D341Med (cell line): Measurements from ENCODE around the gene ADAMTS7.
"Not testable (repeated sequence)": the region's sequence is repeated elsewhere in the genome, so short reads cannot be mapped to it uniquely, and the experiment has no call there.

ENCODE experiments used
- DNase-seq: peaks from one replicate; pipeline ENCODE4 v3.0.0; 2012; ENCODE audit warnings: low spot score

Gene ADAMTS7

GRCh38 chr15:78753751-78754535, 57.3 kb downstream of the ADAMTS7 start:
- DNase-seq: not testable (repeated sequence)

GRCh38 chr15:78753359-78753659, 58.0 kb downstream of the ADAMTS7 start:
- not testable (repeated sequence) for DNase-seq

DNA sequence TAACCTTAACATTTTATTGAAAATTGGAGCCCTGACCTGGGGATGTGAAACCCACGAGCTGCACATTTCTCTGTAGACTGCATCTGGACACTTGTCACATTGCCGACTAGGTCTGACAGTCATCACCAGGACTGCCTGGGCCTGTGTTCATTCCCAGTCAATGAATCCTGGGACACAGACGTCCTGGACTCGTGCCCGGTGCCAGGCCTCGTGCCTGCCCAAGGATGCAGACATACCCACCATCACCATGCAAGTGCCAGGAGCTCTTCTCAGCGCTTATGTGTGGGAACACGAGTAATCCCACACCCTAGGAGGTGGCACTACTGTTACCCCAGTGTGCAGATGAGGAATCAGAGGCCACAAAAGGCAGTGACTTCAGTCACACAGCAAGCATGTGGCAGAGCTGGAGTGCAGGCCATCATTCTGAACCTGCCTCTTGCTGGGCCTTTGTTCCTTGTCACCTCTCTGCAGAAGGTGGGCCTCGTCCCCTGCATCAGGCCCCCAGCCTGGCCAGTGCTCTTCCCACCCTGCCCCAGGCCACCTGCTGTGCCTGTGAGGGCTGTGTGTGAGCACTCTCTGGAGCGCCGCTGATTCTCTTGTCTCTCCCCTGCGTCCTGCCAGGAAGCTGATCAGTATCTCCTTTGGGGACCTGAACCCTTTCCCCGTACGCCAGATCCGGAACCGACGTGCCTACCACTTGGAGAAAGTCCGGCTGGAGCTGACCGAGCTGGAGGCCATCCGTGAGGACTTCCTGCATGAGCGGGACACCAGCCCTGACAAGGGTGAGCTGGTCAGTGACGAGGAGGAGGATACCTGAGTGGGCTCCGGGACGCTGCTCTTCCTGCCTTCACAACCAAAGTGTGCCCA, 58.5 kb downstream of the ADAMTS7 start:
- DNase-seq: no peak

DNA sequence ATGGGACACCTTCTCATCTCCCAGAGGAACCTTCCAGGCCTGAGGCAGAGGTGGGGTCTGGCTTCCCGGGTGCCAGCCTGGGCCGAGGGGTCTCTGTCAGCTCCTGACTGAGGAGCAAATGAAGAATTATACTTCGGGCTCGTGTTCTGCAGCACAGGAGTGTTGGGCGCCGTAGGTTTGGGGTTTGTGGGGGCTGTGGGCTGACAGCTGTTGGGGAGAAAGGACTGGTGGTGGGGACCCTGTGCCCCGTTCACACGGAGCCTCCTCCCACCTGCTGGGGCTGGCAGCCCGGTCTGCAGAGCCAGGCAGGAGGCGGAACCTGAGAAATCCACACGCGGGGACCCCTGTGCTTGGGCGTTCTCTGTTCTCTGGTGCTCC, 59.7 kb downstream of the ADAMTS7 start:
- no peak for DNase-seq

DNA sequence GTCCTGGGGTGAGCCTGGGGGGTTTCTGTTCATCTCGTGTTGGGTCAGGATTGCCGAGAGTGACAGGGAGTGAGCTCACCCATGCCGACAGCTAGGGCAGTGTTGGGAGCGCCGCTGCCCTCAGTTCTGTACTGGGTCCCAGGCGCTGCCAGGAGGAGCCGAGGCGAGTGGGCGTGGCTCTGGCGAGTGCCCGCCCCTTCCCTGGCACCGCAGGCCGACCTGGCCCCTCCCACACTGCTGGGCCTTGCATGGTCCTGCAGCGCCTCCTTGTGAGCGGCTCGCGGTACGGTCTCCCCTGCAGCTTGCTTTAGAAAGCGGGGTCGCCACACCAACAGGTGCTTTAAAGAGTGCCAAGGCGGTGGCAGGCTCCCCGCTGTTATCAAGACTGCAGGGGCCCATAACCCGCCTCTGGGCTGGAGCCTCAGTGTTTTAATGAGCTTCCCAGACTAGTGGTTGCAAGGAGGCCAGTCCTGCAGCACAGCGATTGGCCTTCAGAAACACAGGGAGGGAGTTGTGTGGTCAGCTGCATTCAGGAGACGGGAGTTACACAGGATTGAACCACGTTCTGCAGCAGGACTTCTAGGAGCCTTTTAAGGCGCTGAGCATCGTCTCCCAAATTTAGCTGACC, 60.2 kb downstream of the ADAMTS7 start:
- peak; percentile 95 for DNase-seq

- no peak for DNase-seq
Observed at GRCh38 chr15:78750566-78750965, 60.7 kb downstream of the ADAMTS7 start.

GRCh38 chr15:78749831-78750230, 61.4 kb downstream of the ADAMTS7 start:
- no peak for DNase-seq

GRCh38 chr15:78747877-78748276, 63.4 kb downstream of the ADAMTS7 start:
- DNase-seq: not testable (repeated sequence)

GRCh38 chr15:78741674-78742073, 69.6 kb downstream of the ADAMTS7 start:
- DNase-seq: not testable (repeated sequence)

- no peak for DNase-seq
Observed at GRCh38 chr15:78740904-78741274, 70.4 kb downstream of the ADAMTS7 start.

DNA sequence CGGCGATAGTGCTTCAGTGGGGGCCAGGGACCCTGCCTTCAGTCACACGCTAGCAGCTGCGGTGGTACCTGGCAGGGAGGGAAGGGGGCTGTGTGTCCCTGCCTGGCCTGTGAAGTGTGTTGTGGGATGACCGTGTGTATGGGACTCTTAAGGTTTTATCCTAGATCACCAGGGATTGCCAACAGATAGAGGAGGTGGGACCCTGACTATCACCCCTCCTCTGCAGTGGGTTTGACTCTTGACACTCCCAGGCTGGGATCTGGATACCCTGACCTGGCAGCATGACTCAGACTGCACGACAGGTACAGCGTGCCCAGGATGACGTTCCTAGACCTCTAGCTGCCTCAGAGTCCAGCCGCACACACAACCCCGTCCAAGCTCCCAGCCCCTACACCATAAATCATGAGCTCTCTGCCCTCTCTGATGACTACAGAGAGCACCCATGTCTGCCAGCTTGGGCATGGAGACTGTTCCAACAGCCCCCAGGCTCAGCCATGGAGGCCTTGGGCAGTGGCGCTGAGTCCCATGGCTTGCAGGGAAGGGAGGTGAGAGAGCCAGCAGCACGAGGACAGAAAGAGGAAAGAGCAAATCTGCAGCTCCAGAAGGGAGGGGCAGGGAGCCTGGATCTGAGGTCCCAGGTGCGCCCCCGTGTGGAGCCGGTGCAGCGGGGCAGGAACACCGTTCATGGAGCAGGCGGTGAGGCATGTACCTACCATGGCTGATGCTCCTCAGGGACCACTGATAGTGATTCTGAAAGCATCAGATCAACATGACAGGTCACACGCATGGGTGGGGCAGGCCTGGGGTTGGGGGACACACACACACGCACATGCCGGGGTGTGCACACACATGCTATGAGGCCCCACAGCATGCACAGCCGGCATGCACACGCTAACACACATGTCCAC, 71.0 kb downstream of the ADAMTS7 start:
- DNase-seq: peak; percentile 68

- no peak for DNase-seq
Observed at GRCh38 chr15:78739206-78739605, 72.1 kb downstream of the ADAMTS7 start.

GRCh38 chr15:78737931-78738558, 73.2 kb downstream of the ADAMTS7 start:
- DNase-seq: not testable (repeated sequence)

DNA sequence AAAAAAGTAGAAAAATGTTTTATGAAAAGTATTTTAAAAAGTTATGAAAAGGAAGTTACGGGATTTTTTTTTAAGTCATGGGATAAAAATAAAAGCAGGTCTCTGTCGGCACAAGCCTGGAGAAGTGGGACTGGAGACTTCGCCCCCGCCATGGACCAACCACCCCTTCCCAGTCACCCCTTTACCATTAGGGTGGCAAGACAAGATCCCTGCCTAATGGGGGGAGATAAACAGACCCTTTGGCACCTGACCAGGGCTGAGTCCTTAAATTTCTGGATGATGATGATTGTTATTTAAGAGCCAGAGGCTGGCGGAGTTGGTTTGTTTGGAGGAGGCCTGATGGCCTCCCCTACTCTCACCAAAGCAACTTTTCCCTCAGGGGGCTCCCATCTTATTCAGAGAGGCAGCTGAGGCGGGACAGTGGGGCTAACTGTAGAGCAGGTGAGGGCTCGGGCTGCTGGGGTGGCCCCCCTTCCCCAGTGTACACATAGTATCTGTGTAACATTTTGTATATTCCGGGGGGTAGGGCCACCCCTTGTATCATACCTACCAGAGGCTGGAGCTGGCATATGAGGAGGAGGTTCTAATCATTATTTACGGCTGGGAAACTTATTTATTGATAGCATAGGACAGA, 74.0 kb downstream of the ADAMTS7 start:
- DNase-seq: no peak

GRCh38 chr15:78736286-78736685, 75.0 kb downstream of the ADAMTS7 start:
- not testable (repeated sequence) for DNase-seq

DNA sequence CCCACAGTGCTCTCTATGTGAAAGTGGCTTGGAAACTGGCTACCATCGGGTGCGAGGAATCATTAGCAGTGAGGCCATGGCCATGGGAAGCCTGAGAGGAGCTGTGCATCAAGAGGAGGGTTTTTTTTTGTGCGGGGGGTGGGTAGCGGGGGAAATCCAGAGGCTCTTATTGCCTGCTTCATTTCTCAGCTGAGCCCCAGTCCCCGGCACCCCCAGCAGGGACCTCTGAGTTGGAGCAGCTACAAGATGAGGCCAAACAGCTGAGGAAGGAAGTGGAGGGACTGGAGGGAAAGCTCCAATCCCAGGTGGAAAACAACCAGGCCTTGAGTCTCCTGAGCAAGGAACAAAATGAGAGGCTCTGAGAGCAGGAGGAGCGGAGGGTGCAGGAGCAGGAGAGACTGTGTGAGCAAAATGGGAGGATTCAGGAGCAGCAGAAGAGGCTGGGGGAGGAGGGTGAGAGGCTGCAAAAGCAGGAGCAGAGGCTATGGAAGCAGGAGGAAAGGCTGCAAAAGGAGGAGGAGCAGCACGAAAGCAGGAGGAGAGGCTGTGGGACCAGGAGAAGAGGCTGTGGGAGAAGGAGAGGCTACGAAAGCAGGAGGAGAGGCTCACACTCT, 76.7 kb downstream of the ADAMTS7 start:
- DNase-seq: no peak

GRCh38 chr15:78732634-78733033, 78.6 kb downstream of the ADAMTS7 start:
- DNase-seq: no peak

DNA sequence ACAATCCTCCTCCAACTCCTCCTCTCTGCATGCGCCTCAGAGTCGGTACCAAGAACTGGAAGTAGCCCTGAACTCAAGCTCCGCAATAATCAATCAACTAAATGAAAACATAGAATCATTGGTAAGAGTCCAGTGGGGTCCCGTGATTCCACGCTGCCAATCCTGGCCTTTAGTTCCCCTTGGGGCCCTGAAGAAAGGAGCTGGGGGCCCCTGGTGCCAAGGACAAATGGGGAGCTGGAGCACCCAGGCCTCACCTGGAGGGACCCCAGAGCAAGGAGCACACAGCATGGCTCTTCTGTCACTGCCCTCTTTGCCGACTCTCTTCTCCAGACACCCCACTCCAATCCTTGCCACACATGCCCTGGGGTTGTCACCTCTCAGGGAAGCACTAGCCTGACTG, 80.3 kb downstream of the ADAMTS7 start:
- DNase-seq: no peak

DNA sequence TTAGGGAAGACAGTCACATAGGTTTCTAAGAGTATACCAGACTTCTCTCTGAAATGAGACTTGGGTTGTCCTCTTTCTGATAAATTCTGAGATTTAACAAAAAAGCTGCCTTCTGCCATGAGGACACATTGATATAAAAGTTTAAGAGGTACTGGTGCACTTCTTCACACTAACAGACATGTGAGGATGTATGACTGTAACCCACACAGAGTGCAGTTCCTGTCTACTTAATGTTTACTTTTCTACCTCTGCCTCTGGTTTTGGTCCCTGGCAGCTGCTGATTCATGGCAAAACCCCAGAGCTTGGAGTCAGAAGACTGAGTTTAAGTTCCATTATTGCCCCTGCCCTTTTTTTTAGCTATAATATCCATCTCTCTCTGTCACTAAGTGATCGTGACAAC, 82.8 kb downstream of the ADAMTS7 start:
- not testable (repeated sequence) for DNase-seq

DNA sequence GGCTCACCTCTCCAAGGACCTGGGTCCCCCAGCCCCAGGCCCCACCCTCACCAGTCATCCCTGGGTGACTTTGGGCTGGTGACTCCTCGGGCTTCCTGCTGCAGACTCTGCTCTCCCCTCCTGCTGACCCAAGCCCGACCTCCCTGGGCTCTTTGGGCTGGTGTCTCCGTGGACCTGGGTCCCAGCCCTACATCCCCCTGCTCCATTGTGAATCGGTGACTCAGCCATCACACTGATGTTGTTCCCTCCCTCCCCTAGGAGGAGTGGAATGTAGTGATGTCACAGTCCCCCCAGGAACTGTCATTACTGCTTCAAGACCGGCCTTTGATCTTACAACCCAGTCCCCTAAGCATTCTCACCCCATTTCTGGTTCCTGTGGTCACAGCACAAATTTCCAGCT, 83.7 kb downstream of the ADAMTS7 start:
- no peak for DNase-seq
